Left forelimb (tissue), 1 donor: ENCODE data around the gene PCDH7.
A peak's percentile ranks its signal among the peaks of the same experiment; 100 is the strongest.

Experiments used
- DNase-seq: peaks from one replicate; pipeline ENCODE4 v3.0.0-alpha.2; 2018; ENCODE audit warnings: low spot score

PCDH7 gene

GRCh38 chr4:30720021-30720660 is at the start of gene PCDH7:
TSS of gene PCDH7 (plus strand) at chr4:30720369. CDS start at chr4:30721423, 1,054 bp downstream.
- DNase-seq, result peak; percentile 83

DNA sequence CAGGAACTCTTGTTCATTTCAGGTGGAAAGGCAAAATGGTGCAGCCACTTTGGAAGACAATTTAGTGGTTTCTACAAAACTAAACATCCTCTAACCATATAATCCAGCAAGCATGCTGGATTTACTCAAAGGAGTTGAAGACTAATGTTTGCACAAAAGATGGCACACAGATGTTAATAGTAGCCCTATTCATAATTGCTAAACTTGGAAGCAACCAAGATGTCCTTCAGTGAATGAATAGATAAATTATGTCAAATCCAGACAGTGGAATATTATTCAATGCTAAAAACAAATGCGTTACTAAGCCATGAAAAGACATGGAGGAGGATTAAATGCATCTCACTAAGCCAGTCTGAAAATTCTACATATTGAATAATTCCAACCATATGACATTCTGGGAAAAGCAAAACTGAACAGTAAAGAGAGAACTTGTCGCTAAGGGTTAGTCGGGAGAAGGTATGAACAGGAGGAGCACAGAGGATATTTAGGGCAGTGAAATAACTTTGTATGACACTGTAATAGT is 48.2 kb upstream of the PCDH7 start:
- DNase-seq, result no peak

DNA sequence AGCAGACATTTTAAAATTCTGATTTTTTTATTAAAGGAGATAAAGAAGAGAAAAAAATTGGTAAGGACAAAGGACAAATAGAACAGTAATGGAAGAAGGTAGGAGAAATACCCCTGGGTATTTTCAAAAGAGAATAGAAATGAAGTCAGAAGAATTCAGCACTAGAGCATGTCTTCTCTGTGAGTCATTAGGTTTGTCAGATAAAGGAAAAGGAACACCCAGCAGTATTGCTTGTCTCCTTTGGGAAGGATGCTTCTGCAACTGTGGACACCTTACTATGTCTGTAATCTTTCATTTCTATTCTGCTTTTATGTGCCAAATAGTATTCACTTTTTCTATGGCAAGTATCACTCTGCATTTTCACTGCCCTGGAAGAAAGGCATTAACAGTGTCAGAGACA is 24.0 kb upstream of the PCDH7 start:
- no peak for DNase-seq

DNA sequence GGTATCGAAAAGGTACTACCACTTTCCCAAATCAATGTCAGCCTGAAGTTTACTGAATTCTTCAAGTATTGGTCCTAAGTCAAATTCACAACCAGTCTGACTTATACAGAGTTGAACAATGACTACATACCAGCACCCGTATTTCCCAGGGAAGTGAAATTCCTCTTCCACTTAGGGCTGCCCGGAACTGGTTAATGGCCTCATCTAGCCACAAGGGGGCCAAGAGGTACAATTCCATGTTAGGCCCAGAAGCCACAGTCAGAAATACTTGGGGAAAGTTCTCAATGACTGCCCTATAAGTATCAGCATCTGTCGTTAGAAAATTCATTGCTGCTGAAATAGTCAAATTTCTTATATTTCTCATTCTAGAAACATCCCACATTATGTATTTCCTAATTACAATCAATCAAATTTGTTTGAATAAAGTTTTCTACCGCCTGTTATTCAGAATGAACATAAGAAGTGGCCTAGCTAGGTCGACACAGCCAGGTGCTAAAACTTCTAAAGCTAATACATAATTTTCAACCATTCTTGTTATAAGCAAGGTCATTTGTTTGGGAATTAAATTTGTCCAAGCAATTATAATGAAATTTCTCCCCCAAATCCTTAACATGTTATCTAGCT is 5.6 kb upstream of the PCDH7 start:
- no peak for DNase-seq

- no peak for DNase-seq
Observed at GRCh38 chr4:30716158-30716557, 4.0 kb upstream of the PCDH7 start.

- peak; percentile 76 for DNase-seq
Observed at GRCh38 chr4:30716681-30717207, 3.4 kb upstream of the PCDH7 start.

DNA sequence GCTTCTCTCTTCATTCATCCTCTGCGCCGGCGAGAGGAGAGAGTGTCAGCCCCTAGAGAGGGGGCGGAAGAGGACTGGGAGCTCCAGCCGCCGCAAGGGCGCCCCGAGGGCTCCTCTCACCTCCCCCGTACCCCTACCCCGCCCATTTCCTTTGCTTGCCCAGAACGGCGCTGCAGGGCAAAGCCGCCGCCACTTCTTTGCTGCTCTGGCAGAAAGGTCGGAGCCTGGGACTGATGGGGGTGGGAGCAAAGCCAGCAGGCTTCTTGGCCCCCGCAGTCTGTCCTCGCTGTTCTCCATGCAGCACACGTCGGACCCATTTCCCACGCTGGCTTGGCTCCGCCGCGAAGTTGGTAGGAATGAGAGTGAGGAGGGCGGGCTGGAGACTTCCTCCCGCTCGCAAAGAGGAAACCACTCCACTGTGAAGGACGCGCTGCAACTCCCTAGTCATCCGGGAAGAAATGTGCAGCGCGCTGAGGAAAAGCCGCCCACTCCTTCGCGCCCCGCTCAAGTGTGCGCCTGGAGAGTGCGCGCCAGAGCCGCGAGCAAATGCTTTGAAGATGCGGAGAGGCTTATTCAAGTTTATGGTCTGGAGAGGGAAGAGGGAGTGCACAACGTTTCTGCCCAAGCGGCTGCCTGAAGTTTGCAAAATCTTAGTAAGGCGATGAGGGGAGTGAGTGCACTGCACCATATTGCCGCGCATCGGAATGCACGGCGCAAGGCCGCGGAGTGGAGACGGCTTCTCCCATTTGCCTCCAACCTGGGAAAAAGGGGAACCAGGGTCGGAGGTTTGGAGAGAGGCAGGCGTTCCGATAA is 2.8 kb upstream of the PCDH7 start:
- DNase-seq, result peak; percentile 88

- no peak for DNase-seq
Observed at GRCh38 chr4:30718021-30718542, 2.1 kb upstream of the PCDH7 start.

- DNase-seq, result peak; percentile 69
Observed at GRCh38 chr4:30718641-30719453, 1.3 kb upstream of the PCDH7 start.

DNA sequence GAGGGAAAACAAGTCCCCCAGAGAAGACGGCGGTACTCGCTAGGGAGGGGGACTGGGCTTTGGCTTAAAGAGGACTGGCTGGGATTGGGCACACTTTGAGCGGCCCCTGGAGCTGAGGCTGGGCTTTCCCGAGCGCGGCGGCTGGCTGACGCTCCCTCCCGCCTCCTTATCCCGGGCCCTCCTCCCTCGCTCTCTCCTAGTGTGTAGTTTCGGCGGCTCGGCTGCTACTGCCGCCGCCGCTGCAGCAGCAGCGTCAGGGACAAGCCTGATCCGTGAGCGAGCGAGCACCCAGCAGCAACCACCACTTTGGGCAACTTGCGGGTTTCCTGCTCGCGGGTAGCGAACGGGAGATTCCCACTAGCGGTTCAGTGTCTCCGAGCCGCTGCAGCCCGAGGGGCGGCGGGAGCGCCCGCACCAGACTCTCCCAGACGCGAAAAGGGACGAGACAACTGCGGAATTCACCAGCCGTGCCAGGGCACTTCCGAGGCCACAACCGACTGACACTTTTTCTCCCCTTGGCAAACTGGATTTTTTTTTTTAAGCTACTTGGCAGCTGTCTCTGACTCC is 632 bp upstream of the PCDH7 start:
- peak; percentile 90 for DNase-seq

DNA sequence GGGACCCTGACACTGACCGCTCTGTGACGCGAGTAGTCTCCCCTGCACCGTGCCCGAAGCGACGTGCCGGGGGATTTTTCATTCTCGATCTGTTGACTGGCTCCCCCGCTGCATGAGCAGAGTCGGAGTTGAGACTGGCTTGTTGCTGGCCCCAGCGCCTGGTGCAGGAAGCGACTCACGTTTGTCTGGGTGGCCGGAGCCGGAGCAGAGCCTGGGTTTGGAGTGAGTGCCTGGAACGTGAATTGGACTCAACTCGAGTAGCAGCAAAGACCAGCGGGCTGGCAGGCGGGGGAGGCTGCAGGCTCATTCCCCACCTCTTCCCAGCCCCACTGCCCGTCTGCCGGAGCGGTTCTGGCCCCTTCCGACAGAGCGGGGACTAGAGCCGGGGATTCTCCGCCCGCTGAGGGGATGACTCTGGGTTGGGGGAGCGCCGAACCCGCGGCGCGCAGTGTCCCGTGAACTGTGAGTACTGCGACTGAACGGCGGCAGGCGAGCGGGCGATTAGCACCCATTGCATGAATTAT is 554 bp downstream of the PCDH7 start:
- peak; percentile 82 for DNase-seq

DNA sequence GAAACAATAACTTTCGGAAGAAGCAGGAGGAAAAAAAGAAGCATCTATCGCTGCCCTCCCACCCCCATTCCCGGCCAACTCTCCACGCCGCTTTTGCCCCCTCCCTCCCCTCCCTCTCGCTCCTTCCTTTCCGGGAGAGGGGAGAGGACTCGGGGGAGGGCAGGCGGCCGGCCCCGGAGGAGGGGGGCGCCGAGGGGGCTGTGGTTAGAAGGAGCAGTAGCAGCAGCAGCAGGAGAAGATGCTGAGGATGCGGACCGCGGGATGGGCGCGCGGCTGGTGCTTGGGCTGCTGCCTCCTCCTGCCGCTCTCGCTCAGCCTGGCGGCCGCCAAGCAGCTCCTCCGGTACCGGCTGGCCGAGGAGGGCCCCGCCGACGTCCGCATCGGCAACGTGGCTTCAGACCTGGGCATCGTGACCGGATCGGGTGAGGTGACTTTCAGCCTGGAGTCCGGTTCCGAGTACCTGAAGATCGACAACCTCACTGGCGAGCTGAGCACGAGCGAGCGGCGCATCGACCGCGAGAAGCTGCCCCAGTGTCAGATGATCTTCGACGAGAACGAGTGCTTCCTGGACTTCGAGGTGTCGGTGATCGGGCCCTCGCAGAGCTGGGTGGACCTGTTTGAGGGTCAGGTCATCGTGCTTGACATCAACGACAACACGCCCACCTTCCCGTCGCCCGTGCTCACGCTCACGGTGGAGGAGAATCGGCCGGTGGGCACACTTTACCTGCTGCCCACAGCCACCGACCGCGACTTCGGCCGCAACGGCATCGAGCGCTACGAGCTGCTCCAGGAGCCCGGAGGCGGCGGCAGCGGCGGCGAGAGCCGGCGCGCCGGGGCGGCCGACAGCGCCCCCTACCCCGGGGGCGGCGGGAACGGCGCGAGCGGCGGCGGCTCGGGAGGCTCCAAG is 1.3 kb downstream of the PCDH7 start:
- DNase-seq, result peak; percentile 73

DNA sequence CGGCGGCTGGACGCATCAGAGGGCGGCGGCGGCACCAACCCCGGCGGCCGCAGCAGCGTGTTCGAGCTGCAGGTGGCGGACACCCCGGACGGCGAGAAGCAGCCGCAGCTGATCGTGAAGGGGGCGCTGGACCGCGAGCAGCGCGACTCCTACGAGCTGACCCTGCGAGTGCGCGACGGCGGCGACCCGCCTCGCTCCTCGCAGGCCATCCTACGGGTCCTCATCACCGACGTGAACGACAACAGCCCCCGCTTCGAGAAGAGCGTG is 1.9 kb downstream of the PCDH7 start:
- DNase-seq, result no peak

GRCh38 chr4:30722359-30723200 is 2.4 kb downstream of the PCDH7 start:
- DNase-seq, result peak; percentile 69

GRCh38 chr4:30723201-30723955 is 3.2 kb downstream of the PCDH7 start:
- no peak for DNase-seq

DNA sequence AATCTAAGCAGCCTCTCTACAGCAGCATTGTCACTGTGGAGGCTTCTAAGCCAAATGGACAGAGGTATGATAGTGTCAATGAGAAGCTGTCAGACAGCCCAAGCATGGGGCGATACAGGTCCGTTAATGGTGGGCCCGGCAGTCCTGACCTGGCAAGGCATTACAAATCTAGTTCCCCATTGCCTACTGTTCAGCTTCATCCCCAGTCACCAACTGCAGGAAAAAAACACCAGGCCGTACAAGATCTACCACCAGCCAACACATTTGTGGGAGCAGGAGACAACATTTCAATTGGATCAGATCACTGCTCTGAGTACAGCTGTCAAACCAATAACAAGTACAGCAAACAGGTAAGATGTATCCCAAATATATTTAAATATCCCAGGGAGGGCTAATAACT is 4.1 kb downstream of the PCDH7 start:
- DNase-seq, result no peak

DNA sequence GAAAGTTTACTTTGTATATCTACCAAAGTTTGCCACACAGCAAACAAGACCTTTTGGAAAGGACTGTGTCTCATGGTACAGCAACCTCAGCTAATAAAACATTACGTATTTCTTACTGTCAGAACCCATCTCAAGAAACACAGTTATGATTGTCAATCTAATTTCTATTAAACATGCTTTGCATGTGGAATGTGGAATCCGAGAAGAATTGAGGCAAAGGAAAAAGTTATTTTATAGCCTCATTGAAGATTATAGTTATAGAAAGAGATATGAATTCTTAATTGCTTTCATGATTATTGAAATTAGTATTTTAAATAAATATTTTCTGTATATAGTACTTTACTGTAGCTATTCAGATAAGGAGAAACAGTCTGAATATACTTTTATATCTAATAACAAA is 5.4 kb downstream of the PCDH7 start:
- DNase-seq, result no peak

GRCh38 chr4:30726090-30726675 is 6.0 kb downstream of the PCDH7 start:
- DNase-seq, result no peak
